Forelimb muscle (tissue), 1 donor: Measurements from ENCODE around the gene IVL. TPM values are rescaled to one million over a fixed set of nuclear protein-coding genes. Genes with fewer than 3 reads are reported as not detected.

Experiments
- DNase-seq: peaks from one replicate; pipeline ENCODE4 v3.0.0-alpha.2; 2013; ENCODE audit warnings: low read depth
- polyA plus RNA-seq: library from polyadenylated mRNA; unstranded; fragments of 120-200 nt; gene quantifications from one replicate; pipeline ENCODE4 v1.2.1, GENCODE V29; 2013; ENCODE audit not compliant: insufficient read length

IVL gene
- polyA plus RNA-seq, 1 donor: not detected

DNA sequence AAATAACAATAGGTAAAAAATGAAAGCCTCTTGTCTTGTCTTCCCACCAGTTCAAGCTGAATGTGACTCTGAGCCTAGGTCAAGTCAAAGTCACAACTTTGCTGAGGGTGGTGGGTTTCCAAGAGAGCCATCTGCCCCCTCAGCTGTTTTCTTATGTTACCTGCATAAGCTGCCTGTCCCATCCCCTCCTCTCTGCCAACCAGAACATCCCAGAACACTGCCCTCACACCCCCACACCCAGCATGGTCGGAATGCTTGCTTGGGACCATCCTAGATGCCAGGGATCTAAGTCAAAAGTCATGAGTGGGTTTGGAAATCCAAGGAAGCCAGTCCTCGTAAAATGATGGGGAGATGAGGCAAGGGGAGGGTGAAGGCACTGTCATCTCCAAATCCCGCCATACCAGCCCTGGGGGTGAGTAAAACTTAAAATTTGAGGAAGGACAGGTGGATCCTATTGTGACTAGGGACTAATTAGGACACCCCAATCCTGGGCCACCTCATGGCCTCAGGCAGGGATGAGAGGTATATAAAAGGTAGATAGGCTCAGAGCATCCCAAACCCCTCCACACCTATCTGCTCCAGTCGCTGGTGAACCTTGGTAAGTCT, 38.4 kb downstream of the IVL start, which contains the start of gene SPRR5:
SPRR5 (plus strand) TSS at position 556 of the 606 bp plus-strand sequence. CDS start 1,349 bp downstream, outside the sequence.
- DNase-seq: no peak

DNA sequence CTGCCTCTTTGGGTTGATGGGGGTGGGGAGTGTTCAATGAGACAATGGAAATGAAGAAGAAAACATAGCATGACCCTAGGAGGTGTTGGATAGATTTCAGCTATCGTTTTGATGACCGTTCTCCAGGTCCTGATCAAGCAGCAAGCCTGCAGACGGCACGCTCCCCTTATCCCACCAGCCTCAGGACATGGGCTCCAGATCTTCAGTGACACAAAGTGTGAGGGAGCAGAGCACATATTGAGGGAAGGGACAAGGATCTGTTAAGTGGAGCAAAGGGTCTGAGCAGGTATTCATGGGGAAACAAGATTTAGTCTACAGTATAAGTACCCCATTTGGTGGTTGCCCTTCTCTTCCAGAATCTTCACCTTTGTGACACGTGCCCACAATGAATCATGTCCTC, 43.4 kb downstream of the IVL start:
- no peak for DNase-seq

DNA sequence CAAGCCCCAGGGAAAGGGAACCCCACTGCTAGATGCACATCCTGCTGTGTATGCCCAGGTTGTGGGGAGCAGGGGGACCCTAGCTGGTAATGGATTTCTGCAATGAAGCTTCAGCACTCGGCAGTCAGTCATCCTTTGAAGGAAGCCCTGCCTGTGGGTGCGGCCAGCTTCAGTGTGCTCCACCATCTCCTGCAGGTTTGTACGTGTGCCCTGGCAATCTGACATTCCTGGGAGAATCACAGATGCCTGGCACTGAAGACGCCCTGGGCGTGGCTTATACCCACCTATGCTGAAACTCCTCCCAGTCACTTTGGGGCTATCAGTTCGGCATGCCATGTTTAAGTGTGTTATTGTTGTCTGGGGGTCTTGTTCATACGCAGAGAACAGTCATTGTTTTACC, 45.4 kb downstream of the IVL start:
- no peak for DNase-seq

DNA sequence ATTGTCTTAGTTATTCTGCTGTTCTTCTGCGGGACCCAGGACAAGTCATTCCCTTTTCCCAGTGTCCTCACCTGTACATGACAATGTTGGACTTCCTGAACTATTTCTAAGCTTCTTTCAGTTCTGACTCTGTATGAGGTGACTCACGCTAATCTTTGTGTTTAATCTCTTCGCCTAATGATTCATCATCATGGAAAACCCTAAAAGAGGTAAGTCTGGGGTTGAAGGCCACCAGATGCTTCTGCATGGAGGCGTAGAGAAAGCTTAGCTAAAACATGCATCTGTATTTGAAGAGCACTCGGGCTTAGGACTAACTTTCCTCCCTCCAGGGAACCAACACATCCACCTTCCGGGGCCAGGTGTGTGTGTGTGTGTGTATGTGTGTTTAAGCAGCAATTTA, 46.1 kb downstream of the IVL start:
- no peak for DNase-seq

DNA sequence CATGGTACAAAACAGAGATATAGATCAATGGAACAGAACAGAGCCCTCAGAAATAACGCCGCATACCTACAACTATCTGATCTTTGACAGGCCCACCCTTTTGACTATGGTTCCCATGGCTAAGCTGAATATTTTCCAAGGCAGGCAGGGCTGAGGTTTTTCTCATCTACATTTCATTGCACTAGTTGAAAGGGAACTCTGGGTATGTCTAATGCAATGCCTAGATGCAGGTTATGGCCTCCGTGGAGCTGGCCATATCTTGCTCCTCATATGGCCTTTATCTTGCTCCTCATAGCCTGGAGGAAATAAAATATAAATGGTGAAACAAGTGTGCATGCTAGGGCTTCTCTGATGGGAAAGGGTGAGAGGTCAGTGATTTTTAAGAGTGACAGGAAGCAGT, 49.2 kb downstream of the IVL start:
- no peak for DNase-seq

DNA sequence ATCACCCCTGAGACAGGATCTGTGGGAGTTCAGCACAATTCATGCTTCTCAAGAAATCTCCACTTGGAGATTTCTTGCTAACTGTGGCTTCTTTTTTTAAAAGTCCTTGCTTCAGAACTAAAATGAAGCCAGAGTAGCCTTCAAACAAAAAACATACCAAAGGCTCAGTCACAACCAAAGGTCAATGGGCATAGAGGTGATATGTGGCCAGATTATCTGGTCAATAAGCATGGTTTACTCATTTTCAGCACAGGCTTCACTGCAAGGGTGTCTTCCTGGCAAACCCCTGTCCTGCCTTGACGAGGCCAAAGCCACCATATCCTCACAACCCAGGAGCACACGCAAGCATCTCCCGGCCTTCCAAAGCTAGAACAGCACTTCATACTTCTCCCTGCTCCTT, 50.9 kb downstream of the IVL start:
- no peak for DNase-seq

DNA sequence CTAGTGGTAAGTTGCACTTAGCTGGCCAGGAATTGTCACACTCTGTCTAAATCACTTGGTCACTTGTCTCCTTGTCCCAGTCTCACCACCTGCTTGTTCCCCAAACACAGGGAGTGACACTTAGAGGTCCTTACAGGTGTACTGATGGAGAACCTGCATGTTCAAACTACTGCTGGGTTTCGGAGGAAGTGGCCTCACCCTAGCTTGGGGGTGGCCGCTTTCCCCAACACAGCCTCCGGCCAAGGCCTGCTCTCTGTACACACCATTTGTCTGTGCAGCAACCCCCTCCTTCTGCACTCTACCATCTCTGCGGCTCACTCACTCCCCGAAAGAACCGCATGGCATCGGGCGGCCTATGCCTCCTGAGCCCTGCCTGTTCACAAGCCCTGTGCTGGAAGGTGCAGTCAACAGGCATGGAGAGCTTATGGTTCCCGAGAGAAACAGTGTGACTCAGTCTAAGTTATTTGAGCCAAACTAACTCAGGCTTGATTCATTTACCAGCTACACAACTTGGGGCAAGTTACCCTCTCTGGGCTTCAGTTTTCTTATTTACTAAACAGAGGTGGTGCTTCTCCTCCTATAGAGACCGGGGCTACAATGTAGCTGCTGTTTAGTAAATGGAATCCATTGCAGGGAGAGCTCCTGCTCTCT, 51.6 kb downstream of the IVL start:
- DNase-seq: no peak

DNA sequence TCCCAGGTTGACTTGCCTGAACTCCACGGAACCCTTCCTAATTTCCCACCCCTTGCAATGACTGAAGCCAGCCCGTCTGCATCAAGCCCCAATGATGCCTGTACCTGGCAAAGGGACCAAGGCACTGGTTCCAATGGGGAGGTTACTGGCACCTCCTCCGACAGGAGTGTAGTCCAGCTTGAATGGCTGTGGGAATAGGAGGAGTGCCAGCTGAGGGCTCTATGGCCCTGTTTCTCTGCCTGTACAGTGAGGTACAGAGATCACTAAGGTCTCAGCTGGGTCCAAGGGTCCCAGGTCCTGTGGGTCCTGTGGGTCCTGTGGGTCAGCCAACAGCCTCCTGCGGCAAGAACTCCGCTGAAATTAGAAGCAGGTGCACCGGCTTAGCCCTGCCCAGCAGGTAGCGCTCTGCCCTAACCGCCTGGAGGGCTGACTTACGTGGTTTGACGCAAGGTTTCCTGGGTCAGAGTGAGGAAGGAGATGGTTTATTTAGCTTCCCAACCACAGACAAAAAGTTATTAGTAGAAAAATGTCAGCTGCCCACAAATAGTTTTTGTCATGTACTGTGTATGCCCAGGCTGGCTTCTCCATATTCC, 52.2 kb downstream of the IVL start:
- DNase-seq: no peak

Other genes starting within 250 kb of the IVL start
- gene LCE2D, start 245.2 kb upstream of the IVL start, polyA plus RNA-seq: not detected
- gene LCE2C, start 233.3 kb upstream of the IVL start, polyA plus RNA-seq: not detected
- not detected for gene LCE2B, start 222.4 kb upstream of the IVL start, polyA plus RNA-seq
- not detected for gene LCE2A, start 210.2 kb upstream of the IVL start, polyA plus RNA-seq
- gene LCE4A, start 200.4 kb upstream of the IVL start, polyA plus RNA-seq: not detected
- not detected for gene KPRP, start 150.5 kb upstream of the IVL start, polyA plus RNA-seq
- not detected for gene LCE1F, start 133.4 kb upstream of the IVL start, polyA plus RNA-seq
- not detected for gene LCE1E, start 122.3 kb upstream of the IVL start, polyA plus RNA-seq
- gene LCE1D, start 111.8 kb upstream of the IVL start, polyA plus RNA-seq: not detected
- not detected for gene LCE1C, start 101.9 kb upstream of the IVL start, polyA plus RNA-seq
- not detected for gene LCE1B, start 96.6 kb upstream of the IVL start, polyA plus RNA-seq
- not detected for gene LCE1A, start 81.1 kb upstream of the IVL start, polyA plus RNA-seq
- gene LCE6A, start 65.7 kb upstream of the IVL start, polyA plus RNA-seq: not detected
- not detected for gene LCE7A, start 48.5 kb upstream of the IVL start, polyA plus RNA-seq
- not detected for gene SMCP, start 30.2 kb upstream of the IVL start, polyA plus RNA-seq
- gene SPRR5, start 38.7 kb downstream of the IVL start, polyA plus RNA-seq: not detected
- not detected for gene SPRR4, start 62.1 kb downstream of the IVL start, polyA plus RNA-seq
- not detected for gene SPRR1A, start 75.5 kb downstream of the IVL start, polyA plus RNA-seq
- not detected for gene SPRR3, start 93.2 kb downstream of the IVL start, polyA plus RNA-seq
- gene SPRR1B, start 122.7 kb downstream of the IVL start, polyA plus RNA-seq: not detected
- gene SPRR2D, start 132.6 kb downstream of the IVL start, polyA plus RNA-seq: not detected
- not detected for gene SPRR2A, start 149.0 kb downstream of the IVL start, polyA plus RNA-seq
- not detected for gene SPRR2B, start 163.1 kb downstream of the IVL start, polyA plus RNA-seq
- not detected for gene SPRR2E, start 186.0 kb downstream of the IVL start, polyA plus RNA-seq
- not detected for gene SPRR2F, start 205.0 kb downstream of the IVL start, polyA plus RNA-seq
- not detected for gene SPRR2G, start 242.3 kb downstream of the IVL start, polyA plus RNA-seq